ENCODE results near the gene SLC17A9.

The SLC17A9 gene

GRCh38 chr20:62949153-62949821, 3.2 kb upstream of the SLC17A9 start:
- H3K4me3 ChIP-seq (ENCODE audit: insufficient read length, low read depth) = no peak overlapping the region
- no peak overlapping the region for H3K9ac ChIP-seq (ENCODE audit: insufficient read length, low read depth)
- H3K4me1 ChIP-seq (ENCODE audit: insufficient read depth, insufficient read length) = peaks cover 10% of the 10 kb centered on the region
- TF ChIP-seq SUZ12 (IDR thresholded peaks at IDR 0.05; ENCODE audit: extremely low read depth, insufficient read depth, insufficient read length) (no peak), YY1 (IDR thresholded peaks at IDR 0.05; ENCODE audit: insufficient read depth, insufficient read length) (no peak), ZNF274 (IDR thresholded peaks at IDR 0.05; ENCODE audit: low read depth, low read length) (no peak)
- peaks cover 73% of the 10 kb centered on the region for H3K36me3 ChIP-seq (ENCODE audit: insufficient read depth, insufficient read length, low read length)
- no peak for DNase-seq (ENCODE audit: low read depth, low spot score)
- peaks cover 9% of the 10 kb centered on the region; the same call in 1 of the 2 replicates for H3K9me3 ChIP-seq (ENCODE audit: insufficient read depth, low read length)
- H3K27me3 ChIP-seq (ENCODE audit: insufficient read depth, insufficient read length) = no peaks in the 10 kb centered on the region

GRCh38 chr20:62949962-62950361, 2.5 kb upstream of the SLC17A9 start:
- Histone ChIP-seq H3K36me3 (ENCODE audit: insufficient read depth, insufficient read length, low read length) (peaks cover 67% of the 10 kb centered on the region), H3K4me3 (ENCODE audit: insufficient read length, low read depth) (no peak overlapping the region), H3K27me3 (ENCODE audit: insufficient read depth, insufficient read length) (no peaks in the 10 kb centered on the region), H3K9ac (ENCODE audit: insufficient read length, low read depth) (no peak overlapping the region), H3K4me1 (ENCODE audit: insufficient read depth, insufficient read length) (peaks cover 14% of the 10 kb centered on the region), H3K9me3 (ENCODE audit: insufficient read depth, low read length) (peaks cover 9% of the 10 kb centered on the region; the same call in 1 of the 2 replicates)
- no peak for DNase-seq (ENCODE audit: low read depth, low spot score)
- TF ChIP-seq YY1 (IDR thresholded peaks at IDR 0.05; ENCODE audit: insufficient read depth, insufficient read length) (no peak), SUZ12 (IDR thresholded peaks at IDR 0.05; ENCODE audit: extremely low read depth, insufficient read depth, insufficient read length) (no peak), ZNF274 (IDR thresholded peaks at IDR 0.05; ENCODE audit: low read depth, low read length) (no peak)

- H3K4me3 ChIP-seq (ENCODE audit: insufficient read length, low read depth) = no peak overlapping the region
- H3K9me3 ChIP-seq (ENCODE audit: insufficient read depth, low read length) = peaks cover 9% of the 10 kb centered on the region; the same call in 1 of the 2 replicates
- H3K27me3 ChIP-seq (ENCODE audit: insufficient read depth, insufficient read length) = no peaks in the 10 kb centered on the region
- TF ChIP-seq YY1 (IDR thresholded peaks at IDR 0.05; ENCODE audit: insufficient read depth, insufficient read length) (no peak), ZNF274 (IDR thresholded peaks at IDR 0.05; ENCODE audit: low read depth, low read length) (no peak), SUZ12 (IDR thresholded peaks at IDR 0.05; ENCODE audit: extremely low read depth, insufficient read depth, insufficient read length) (no peak)
- DNase-seq (ENCODE audit: low read depth, low spot score) = no peak
- no peak overlapping the region for H3K9ac ChIP-seq (ENCODE audit: insufficient read length, low read depth)
- H3K4me1 ChIP-seq (ENCODE audit: insufficient read depth, insufficient read length) = peaks cover 17% of the 10 kb centered on the region
- peaks cover 59% of the 10 kb centered on the region for H3K36me3 ChIP-seq (ENCODE audit: insufficient read depth, insufficient read length, low read length)
Observed at GRCh38 chr20:62950741-62951140, 1.8 kb upstream of the SLC17A9 start.

- TF ChIP-seq ZNF274 (IDR thresholded peaks at IDR 0.05; ENCODE audit: low read depth, low read length) (no peak), SUZ12 (IDR thresholded peaks at IDR 0.05; ENCODE audit: extremely low read depth, insufficient read depth, insufficient read length) (no peak), YY1 (IDR thresholded peaks at IDR 0.05; ENCODE audit: insufficient read depth, insufficient read length) (no peak)
- peaks cover 23% of the 10 kb centered on the region for H3K4me1 ChIP-seq (ENCODE audit: insufficient read depth, insufficient read length)
- no peak overlapping the region for H3K9ac ChIP-seq (ENCODE audit: insufficient read length, low read depth)
- no peaks in the 10 kb centered on the region for H3K27me3 ChIP-seq (ENCODE audit: insufficient read depth, insufficient read length)
- H3K36me3 ChIP-seq (ENCODE audit: insufficient read depth, insufficient read length, low read length) = peaks cover 53% of the 10 kb centered on the region
- peaks cover 9% of the 10 kb centered on the region; the same call in 1 of the 2 replicates for H3K9me3 ChIP-seq (ENCODE audit: insufficient read depth, low read length)
- H3K4me3 ChIP-seq (ENCODE audit: insufficient read length, low read depth) = no peak overlapping the region
- DNase-seq (ENCODE audit: low read depth, low spot score) = no peak
Observed at GRCh38 chr20:62951143-62951895, 1.2 kb upstream of the SLC17A9 start.

GRCh38 chr20:62951896-62952372, 575 bp upstream of the SLC17A9 start:
- H3K4me1 ChIP-seq (ENCODE audit: insufficient read depth, insufficient read length) = peaks cover 23% of the 10 kb centered on the region
- H3K36me3 ChIP-seq (ENCODE audit: insufficient read depth, insufficient read length, low read length) = peaks cover 47% of the 10 kb centered on the region
- no peak for TF ChIP-seq SUZ12 (IDR thresholded peaks at IDR 0.05; ENCODE audit: extremely low read depth, insufficient read depth, insufficient read length)
- TF ChIP-seq YY1 (IDR thresholded peaks at IDR 0.05; ENCODE audit: insufficient read depth, insufficient read length) = no peak
- no peak for TF ChIP-seq ZNF274 (IDR thresholded peaks at IDR 0.05; ENCODE audit: low read depth, low read length)
- peaks cover 9% of the 10 kb centered on the region; the same call in 1 of the 2 replicates for H3K9me3 ChIP-seq (ENCODE audit: insufficient read depth, low read length)
- no peak for DNase-seq (ENCODE audit: low read depth, low spot score)
- no peak overlapping the region for H3K4me3 ChIP-seq (ENCODE audit: insufficient read length, low read depth)
- no peaks in the 10 kb centered on the region for H3K27me3 ChIP-seq (ENCODE audit: insufficient read depth, insufficient read length)
- H3K9ac ChIP-seq (ENCODE audit: insufficient read length, low read depth) = no peak overlapping the region

GRCh38 chr20:62952968-62953838, 694 bp downstream of the SLC17A9 start:
- Histone ChIP-seq H3K4me1 (ENCODE audit: insufficient read depth, insufficient read length) (peaks cover 28% of the 10 kb centered on the region), H3K4me3 (ENCODE audit: insufficient read length, low read depth) (peak overlapping the region; percentile 22), H3K9me3 (ENCODE audit: insufficient read depth, low read length) (peaks cover 9% of the 10 kb centered on the region; the same call in 1 of the 2 replicates), H3K27me3 (ENCODE audit: insufficient read depth, insufficient read length) (no peaks in the 10 kb centered on the region), H3K36me3 (ENCODE audit: insufficient read depth, insufficient read length, low read length) (peaks cover 34% of the 10 kb centered on the region), H3K9ac (ENCODE audit: insufficient read length, low read depth) (peak overlapping the region; percentile 81)
- TF ChIP-seq YY1 (IDR thresholded peaks at IDR 0.05; ENCODE audit: insufficient read depth, insufficient read length) (no peak), ZNF274 (IDR thresholded peaks at IDR 0.05; ENCODE audit: low read depth, low read length) (no peak), SUZ12 (IDR thresholded peaks at IDR 0.05; ENCODE audit: extremely low read depth, insufficient read depth, insufficient read length) (no peak)
- no peak for DNase-seq (ENCODE audit: low read depth, low spot score)

Data from NT2/D1 (cell line).